ENCODE data around the gene IQSEC1. TPM values are rescaled to one million over a fixed set of nuclear protein-coding genes. Genes with fewer than 3 reads are reported as not detected.

Gene IQSEC1
- polyA plus RNA-seq, 3 donors = 17.7 to 61.7 (median 30.3) TPM

GRCh38 chr3:13007251-13007941, 65.8 kb downstream of the IQSEC1 start:
- Histone ChIP-seq H3K27me3 (ENCODE audit: control insufficient read depth in 2 of 2, insufficient read depth in 2 of 2, low read length in 2 of 2) (no peaks in the 10 kb centered on the region), H3K36me3 (replicated peaks in 1 of 2; ENCODE audit: control insufficient read depth in 1 of 2, insufficient read depth in 2 of 2, low read length in 2 of 2) (peaks cover 9 to 42% of the 10 kb centered on the region in 2 donors), H3K4me1 (ENCODE audit: control insufficient read depth in 1 of 2, insufficient read depth in 2 of 2, low read length in 2 of 2) (peaks cover 98 to 100% of the 10 kb centered on the region in 2 donors), H3K9me3 (replicated peaks in 1 of 2; ENCODE audit: control insufficient read depth in 1 of 2, insufficient read depth in 1 of 2, low read length in 2 of 2) (no peaks in the 10 kb centered on the region), H3K79me2 (ENCODE audit: insufficient read depth, low read length) (peaks cover 90% of the 10 kb centered on the region), H4K20me1 (ENCODE audit: insufficient read depth, low read length) (peaks cover 66% of the 10 kb centered on the region), H2AFZ (ENCODE audit: insufficient read depth, low read depth, low read length, poor library complexity, severe bottlenecking) (no peak overlapping the region), H3K4me3 (replicated peaks in 1 of 3; ENCODE audit: low read depth in 2 of 3, low read length in 3 of 3) (peak overlapping the region in 1 of 3 experiments; percentile 15), H3K9ac (ENCODE audit: insufficient read depth, low read length, poor library complexity, severe bottlenecking) (no peak overlapping the region), H3K4me2 (replicated peaks; ENCODE audit: extremely low read depth, low read length, poor library complexity, severe bottlenecking) (peak overlapping the region; percentile 24), H3K27ac (ENCODE audit: low read depth in 1 of 2, low read length in 2 of 2) (peak overlapping the region in 1 of 2 donors; percentile 100)
- Mint-ChIP-seq H3K4me1 (peaks cover 100% of the 10 kb centered on the region), H3K4me3 (no peak overlapping the region), H3K27me3 (ENCODE audit: low read depth in 3 of 3) (peaks cover 0 to 4% (median 0%) of the 10 kb centered on the region in 3 donors), H3K27ac (peak overlapping the region; percentile 15 to 100 (median 99)), H3K9me3 (peaks cover 0 to 3% (median 0%) of the 10 kb centered on the region in 7 donors), H3K36me3 (peaks cover 75 to 77% of the 10 kb centered on the region in 2 donors)
- WGBS (ENCODE audit: insufficient coverage) = 88% methylated on average over 1 of the region's 16 CpGs
- DNase-seq = no peak
- intact Hi-C loops (cut with micrococcal nuclease) = no loop called here
- TF ChIP-seq, protein P1, sequence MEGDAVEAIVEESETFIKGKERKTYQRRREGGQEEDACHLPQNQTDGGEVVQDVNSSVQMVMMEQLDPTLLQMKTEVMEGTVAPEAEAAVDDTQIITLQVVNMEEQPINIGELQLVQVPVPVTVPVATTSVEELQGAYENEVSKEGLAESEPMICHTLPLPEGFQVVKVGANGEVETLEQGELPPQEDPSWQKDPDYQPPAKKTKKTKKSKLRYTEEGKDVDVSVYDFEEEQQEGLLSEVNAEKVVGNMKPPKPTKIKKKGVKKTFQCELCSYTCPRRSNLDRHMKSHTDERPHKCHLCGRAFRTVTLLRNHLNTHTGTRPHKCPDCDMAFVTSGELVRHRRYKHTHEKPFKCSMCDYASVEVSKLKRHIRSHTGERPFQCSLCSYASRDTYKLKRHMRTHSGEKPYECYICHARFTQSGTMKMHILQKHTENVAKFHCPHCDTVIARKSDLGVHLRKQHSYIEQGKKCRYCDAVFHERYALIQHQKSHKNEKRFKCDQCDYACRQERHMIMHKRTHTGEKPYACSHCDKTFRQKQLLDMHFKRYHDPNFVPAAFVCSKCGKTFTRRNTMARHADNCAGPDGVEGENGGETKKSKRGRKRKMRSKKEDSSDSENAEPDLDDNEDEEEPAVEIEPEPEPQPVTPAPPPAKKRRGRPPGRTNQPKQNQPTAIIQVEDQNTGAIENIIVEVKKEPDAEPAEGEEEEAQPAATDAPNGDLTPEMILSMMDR (IDR thresholded peaks at IDR 0.05) = no peak

GRCh38 chr3:13006216-13006990, 66.8 kb downstream of the IQSEC1 start:
- H3K9me3 Mint-ChIP-seq = peaks cover 0 to 3% (median 0%) of the 10 kb centered on the region in 7 donors
- Histone ChIP-seq H4K20me1 (ENCODE audit: insufficient read depth, low read length) (peaks cover 71% of the 10 kb centered on the region), H3K27ac (ENCODE audit: low read depth in 1 of 2, low read length in 2 of 2) (peak overlapping the region; percentile 66 to 79), H2AFZ (ENCODE audit: insufficient read depth, low read depth, low read length, poor library complexity, severe bottlenecking) (no peak overlapping the region), H3K4me3 (replicated peaks in 1 of 3; ENCODE audit: low read depth in 2 of 3, low read length in 3 of 3) (peak overlapping the region in 1 of 3 experiments; percentile 8), H3K27me3 (ENCODE audit: control insufficient read depth in 2 of 2, insufficient read depth in 2 of 2, low read length in 2 of 2) (no peaks in the 10 kb centered on the region), H3K9ac (ENCODE audit: insufficient read depth, low read length, poor library complexity, severe bottlenecking) (no peak overlapping the region), H3K79me2 (ENCODE audit: insufficient read depth, low read length) (peaks cover 100% of the 10 kb centered on the region), H3K4me1 (ENCODE audit: control insufficient read depth in 1 of 2, insufficient read depth in 2 of 2, low read length in 2 of 2) (peaks cover 99 to 100% of the 10 kb centered on the region in 2 donors), H3K9me3 (replicated peaks in 1 of 2; ENCODE audit: control insufficient read depth in 1 of 2, insufficient read depth in 1 of 2, low read length in 2 of 2) (no peaks in the 10 kb centered on the region), H3K36me3 (replicated peaks in 1 of 2; ENCODE audit: control insufficient read depth in 1 of 2, insufficient read depth in 2 of 2, low read length in 2 of 2) (peaks cover 15 to 47% of the 10 kb centered on the region in 2 donors), H3K4me2 (replicated peaks; ENCODE audit: extremely low read depth, low read length, poor library complexity, severe bottlenecking) (peak overlapping the region; percentile 12)
- H3K4me3 Mint-ChIP-seq = no peak overlapping the region
- TF ChIP-seq, protein P1 (IDR thresholded peaks at IDR 0.05) = no peak
- peaks cover 81 to 87% of the 10 kb centered on the region in 2 donors for H3K36me3 Mint-ChIP-seq
- peak overlapping the region; percentile 35 to 95 (median 64) for H3K27ac Mint-ChIP-seq
- intact Hi-C loops (cut with micrococcal nuclease) = no loop called here
- H3K4me1 Mint-ChIP-seq = peaks cover 100% of the 10 kb centered on the region
- no peak for DNase-seq
- WGBS (ENCODE audit: insufficient coverage) = 96% methylated on average over 12 of the region's 17 CpGs
- peaks cover 0 to 4% (median 0%) of the 10 kb centered on the region in 3 donors for H3K27me3 Mint-ChIP-seq (ENCODE audit: low read depth in 3 of 3)
